Measurements from ENCODE around the gene NME4. TPM values are rescaled to one million over a fixed set of nuclear protein-coding genes. Genes with fewer than 3 reads are reported as not detected.

NME4 gene
- total and polyA plus RNA-seq, 3 donors from 2014 or later: 79.2 to 107 (median 87.5) TPM

DNA sequence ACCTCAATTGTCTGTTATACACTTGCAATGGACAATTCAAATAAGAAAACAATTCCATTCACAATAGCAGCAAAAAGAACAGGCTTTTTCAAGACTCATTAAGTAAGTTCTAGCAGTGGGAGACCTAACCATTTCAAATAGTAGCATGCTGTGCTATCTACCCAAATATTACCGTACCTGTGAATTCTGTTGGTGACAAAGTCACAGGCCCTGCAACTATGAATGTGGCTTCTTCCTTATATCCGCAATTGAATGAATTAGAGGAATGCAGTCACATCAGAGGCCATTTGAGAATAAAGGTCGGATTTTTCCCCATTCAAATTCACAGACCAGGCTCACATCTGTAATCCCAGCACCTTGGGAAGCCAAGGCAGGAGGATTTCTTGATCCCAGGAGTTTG is 800 bp upstream of the NME4 start:
- DNase-seq: no peak
- H3K27me3 ChIP-seq: no peaks in the 10 kb centered on the region
- TF ChIP-seq CTCF (IDR thresholded peaks at IDR 0.05): no peak
- no peak for TF ChIP-seq POLR2A (IDR thresholded peaks at IDR 0.05)
- peak overlapping the region; percentile 57 to 78 for H3K4me3 ChIP-seq
- intact Hi-C loops (cut with DNase I; ENCODE audit: low total_unique reads): no loop called here
- H3K36me3 ChIP-seq (ENCODE audit: low read depth, missing control alignments): no peaks in the 10 kb centered on the region
- WGBS, 2 donors: 2 to 16% methylated on average over 3 of the region's 3 CpGs
- peaks cover 23% of the 10 kb centered on the region for H3K4me1 ChIP-seq
- H3K27ac ChIP-seq: peak overlapping the region; percentile 80 to 88
- H3K9me3 ChIP-seq: no peaks in the 10 kb centered on the region

- Histone ChIP-seq H3K27me3 (no peaks in the 10 kb centered on the region), H3K27ac (peak overlapping the region; percentile 80 to 88), H3K4me3 (peak overlapping the region; percentile 57 to 78), H3K4me1 (peaks cover 23% of the 10 kb centered on the region), H3K36me3 (ENCODE audit: low read depth, missing control alignments) (no peaks in the 10 kb centered on the region), H3K9me3 (no peaks in the 10 kb centered on the region)
- 0 to 1% methylated on average over 18 to 22 of the region's 22 CpGs for WGBS, 2 donors
- intact Hi-C loops (cut with DNase I; ENCODE audit: low total_unique reads): no loop called here
- TF ChIP-seq CTCF (IDR thresholded peaks at IDR 0.05) (no peak), POLR2A (IDR thresholded peaks at IDR 0.05) (no peak)
- DNase-seq: peak; percentile 75
Measured at GRCh38 chr16:396605-397004, 394 bp upstream of the NME4 start.

GRCh38 chr16:397736-398332 is 835 bp downstream of the NME4 start:
- DNase-seq: peak; percentile 75
- H3K4me1 ChIP-seq: peaks cover 23% of the 10 kb centered on the region
- intact Hi-C loops (cut with DNase I; ENCODE audit: low total_unique reads): no loop called here

GRCh38 chr16:398561-399339 is 1.8 kb downstream of the NME4 start:
- Histone ChIP-seq H3K4me3 (no peak overlapping the region), H3K4me1 (peaks cover 23% of the 10 kb centered on the region), H3K27me3 (no peaks in the 10 kb centered on the region), H3K9me3 (no peaks in the 10 kb centered on the region), H3K36me3 (ENCODE audit: low read depth, missing control alignments) (no peaks in the 10 kb centered on the region), H3K27ac (peak overlapping the region; percentile 55 to 88)
- no peak for DNase-seq
- TF ChIP-seq POLR2A (IDR thresholded peaks at IDR 0.05) (no peak), CTCF (IDR thresholded peaks at IDR 0.05) (no peak)
- WGBS, 2 donors: 57 to 79% methylated on average over 3 to 24 of the region's 24 CpGs
- intact Hi-C loops (cut with DNase I; ENCODE audit: low total_unique reads): no loop called here

More at GRCh38 chr16:397736-398332, 835 bp downstream of the NME4 start:
- TF ChIP-seq CTCF (IDR thresholded peaks at IDR 0.05): peak; percentile 33 to 49 (median 44)
- TF ChIP-seq POLR2A (IDR thresholded peaks at IDR 0.05): no peak
- H3K36me3 ChIP-seq (ENCODE audit: low read depth, missing control alignments): no peaks in the 10 kb centered on the region
- peak overlapping the region; percentile 55 to 88 for H3K27ac ChIP-seq
- H3K9me3 ChIP-seq: no peaks in the 10 kb centered on the region
- H3K27me3 ChIP-seq: no peaks in the 10 kb centered on the region
- WGBS, 2 donors: 17 to 26% methylated on average over 10 to 16 of the region's 29 CpGs
- H3K4me3 ChIP-seq: peak overlapping the region; percentile 65 to 78

Data from testis (tissue), 3 donors.